WTC11 (cell line): ENCODE data around the gene AMBN.

ENCODE experiments used
- FOXJ3 ChIP-seq: sonication (generic); formaldehyde crosslinking; IDR thresholded peaks from 2 replicates; pipeline ENCODE4 v1.9.0; 2021; ENCODE audit warnings: missing genetic modification reagents, mild to moderate bottlenecking, borderline replicate concordance
- TF ChIP-seq, protein P1 (sequence below): fragments of 250-450 bp; sonication (Bioruptor Pico); IDR thresholded peaks from 2 replicates; pipeline ENCODE4 v1.9.0; 2021; ENCODE audit warnings: mild to moderate bottlenecking, borderline replicate concordance
- TF ChIP-seq, protein P2 (sequence below): fragments of 200-600 bp; IDR thresholded peaks from 2 replicates; pipeline ENCODE4 v1.8.0; 2022; ENCODE audit warnings: antibody characterized with exemption
- TF ChIP-seq, protein P3 (sequence below): sonication (generic); formaldehyde crosslinking; IDR thresholded peaks from 2 replicates; pipeline ENCODE4 v1.8.1; 2022; ENCODE audit warnings: low read depth, missing genetic modification reagents, borderline replicate concordance

DNA sequence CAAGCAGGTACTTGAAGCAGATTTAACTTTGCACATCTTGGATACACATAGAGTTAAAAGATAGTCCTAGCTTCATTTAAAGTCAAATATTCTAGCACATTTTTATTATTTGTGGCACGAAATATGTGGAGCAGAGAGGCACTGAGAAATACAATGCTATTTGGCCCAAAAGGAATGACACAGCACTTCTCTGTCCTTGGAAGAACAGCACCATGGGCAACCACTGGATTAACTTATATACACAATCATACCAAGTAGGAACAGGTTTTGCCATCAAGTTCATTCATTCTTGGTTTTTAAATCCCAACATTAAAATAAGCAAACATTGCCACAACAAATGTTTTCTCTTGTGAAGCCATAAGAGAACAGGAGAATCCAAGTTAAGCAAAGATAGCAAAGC is 35.6 kb downstream of the AMBN start:
- TF ChIP-seq, protein P1, sequence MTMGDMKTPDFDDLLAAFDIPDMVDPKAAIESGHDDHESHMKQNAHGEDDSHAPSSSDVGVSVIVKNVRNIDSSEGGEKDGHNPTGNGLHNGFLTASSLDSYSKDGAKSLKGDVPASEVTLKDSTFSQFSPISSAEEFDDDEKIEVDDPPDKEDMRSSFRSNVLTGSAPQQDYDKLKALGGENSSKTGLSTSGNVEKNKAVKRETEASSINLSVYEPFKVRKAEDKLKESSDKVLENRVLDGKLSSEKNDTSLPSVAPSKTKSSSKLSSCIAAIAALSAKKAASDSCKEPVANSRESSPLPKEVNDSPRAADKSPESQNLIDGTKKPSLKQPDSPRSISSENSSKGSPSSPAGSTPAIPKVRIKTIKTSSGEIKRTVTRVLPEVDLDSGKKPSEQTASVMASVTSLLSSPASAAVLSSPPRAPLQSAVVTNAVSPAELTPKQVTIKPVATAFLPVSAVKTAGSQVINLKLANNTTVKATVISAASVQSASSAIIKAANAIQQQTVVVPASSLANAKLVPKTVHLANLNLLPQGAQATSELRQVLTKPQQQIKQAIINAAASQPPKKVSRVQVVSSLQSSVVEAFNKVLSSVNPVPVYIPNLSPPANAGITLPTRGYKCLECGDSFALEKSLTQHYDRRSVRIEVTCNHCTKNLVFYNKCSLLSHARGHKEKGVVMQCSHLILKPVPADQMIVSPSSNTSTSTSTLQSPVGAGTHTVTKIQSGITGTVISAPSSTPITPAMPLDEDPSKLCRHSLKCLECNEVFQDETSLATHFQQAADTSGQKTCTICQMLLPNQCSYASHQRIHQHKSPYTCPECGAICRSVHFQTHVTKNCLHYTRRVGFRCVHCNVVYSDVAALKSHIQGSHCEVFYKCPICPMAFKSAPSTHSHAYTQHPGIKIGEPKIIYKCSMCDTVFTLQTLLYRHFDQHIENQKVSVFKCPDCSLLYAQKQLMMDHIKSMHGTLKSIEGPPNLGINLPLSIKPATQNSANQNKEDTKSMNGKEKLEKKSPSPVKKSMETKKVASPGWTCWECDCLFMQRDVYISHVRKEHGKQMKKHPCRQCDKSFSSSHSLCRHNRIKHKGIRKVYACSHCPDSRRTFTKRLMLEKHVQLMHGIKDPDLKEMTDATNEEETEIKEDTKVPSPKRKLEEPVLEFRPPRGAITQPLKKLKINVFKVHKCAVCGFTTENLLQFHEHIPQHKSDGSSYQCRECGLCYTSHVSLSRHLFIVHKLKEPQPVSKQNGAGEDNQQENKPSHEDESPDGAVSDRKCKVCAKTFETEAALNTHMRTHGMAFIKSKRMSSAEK = no peak
- TF ChIP-seq, protein P2, sequence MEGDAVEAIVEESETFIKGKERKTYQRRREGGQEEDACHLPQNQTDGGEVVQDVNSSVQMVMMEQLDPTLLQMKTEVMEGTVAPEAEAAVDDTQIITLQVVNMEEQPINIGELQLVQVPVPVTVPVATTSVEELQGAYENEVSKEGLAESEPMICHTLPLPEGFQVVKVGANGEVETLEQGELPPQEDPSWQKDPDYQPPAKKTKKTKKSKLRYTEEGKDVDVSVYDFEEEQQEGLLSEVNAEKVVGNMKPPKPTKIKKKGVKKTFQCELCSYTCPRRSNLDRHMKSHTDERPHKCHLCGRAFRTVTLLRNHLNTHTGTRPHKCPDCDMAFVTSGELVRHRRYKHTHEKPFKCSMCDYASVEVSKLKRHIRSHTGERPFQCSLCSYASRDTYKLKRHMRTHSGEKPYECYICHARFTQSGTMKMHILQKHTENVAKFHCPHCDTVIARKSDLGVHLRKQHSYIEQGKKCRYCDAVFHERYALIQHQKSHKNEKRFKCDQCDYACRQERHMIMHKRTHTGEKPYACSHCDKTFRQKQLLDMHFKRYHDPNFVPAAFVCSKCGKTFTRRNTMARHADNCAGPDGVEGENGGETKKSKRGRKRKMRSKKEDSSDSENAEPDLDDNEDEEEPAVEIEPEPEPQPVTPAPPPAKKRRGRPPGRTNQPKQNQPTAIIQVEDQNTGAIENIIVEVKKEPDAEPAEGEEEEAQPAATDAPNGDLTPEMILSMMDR = no peak
- TF ChIP-seq, protein P3, sequence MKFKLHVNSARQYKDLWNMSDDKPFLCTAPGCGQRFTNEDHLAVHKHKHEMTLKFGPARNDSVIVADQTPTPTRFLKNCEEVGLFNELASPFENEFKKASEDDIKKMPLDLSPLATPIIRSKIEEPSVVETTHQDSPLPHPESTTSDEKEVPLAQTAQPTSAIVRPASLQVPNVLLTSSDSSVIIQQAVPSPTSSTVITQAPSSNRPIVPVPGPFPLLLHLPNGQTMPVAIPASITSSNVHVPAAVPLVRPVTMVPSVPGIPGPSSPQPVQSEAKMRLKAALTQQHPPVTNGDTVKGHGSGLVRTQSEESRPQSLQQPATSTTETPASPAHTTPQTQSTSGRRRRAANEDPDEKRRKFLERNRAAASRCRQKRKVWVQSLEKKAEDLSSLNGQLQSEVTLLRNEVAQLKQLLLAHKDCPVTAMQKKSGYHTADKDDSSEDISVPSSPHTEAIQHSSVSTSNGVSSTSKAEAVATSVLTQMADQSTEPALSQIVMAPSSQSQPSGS (CRISPR knock-in tag) = no peak
- TF ChIP-seq FOXJ3 (CRISPR knock-in tag) = no peak
